HG03135 (cell line): ENCODE measurements around the gene AKAP1.

Experiments used
- ATAC-seq: cut with Tn5 transposase; IDR thresholded peaks from one replicate; pipeline ENCODE4 v1.9.1; 2021; ENCODE audit warnings: mild to moderate bottlenecking, moderate library complexity; ENCODE audit not compliant: unreplicated experiment

AKAP1 gene

GRCh38 chr17:57158325-57158724 lies 73.3 kb downstream of the AKAP1 start:
- no peak for ATAC-seq

DNA sequence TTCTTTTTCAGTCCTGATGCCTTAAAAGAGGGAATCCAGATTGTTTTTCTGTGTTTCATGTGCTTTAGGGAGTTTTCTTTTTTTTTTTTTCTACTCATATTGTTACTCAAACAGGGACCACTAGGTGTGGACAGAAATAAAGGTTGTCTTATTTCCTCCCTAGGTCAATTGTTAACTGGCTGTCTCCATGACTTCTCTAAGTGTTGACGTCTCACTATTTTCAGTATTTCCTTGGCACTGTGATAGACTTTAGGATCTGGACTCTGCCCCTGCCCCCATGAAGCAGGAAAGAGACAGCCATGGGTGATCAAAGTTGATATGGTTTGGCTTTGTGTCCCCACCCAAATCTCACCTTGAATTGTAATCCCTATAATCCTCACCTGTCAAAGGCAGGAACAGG lies 73.7 kb downstream of the AKAP1 start:
- no peak for ATAC-seq

GRCh38 chr17:57160624-57161023 lies 75.6 kb downstream of the AKAP1 start:
- no peak for ATAC-seq

DNA sequence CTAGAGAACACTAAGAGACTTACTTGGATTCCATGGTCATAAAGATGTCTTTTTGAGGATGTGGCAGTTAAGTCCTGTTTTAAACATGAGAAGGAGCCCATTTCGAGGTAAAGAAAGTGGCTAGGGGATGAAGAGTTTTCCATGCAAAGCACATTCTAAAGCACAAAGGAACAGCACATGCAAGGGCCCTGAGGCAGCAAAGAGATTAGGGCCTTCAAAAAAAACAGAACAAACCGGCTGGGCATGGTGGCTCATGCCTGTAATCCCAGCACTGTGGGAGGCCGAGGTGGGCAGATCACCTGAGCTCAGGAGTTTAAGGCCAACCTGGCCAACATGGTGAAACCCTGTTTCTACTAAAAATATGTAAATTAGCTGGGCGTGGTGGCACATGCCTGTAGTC lies 79.8 kb downstream of the AKAP1 start:
- no peak for ATAC-seq

GRCh38 chr17:57165754-57166153 lies 80.7 kb downstream of the AKAP1 start:
- no peak for ATAC-seq

GRCh38 chr17:57166803-57167202 lies 81.8 kb downstream of the AKAP1 start:
- ATAC-seq, result no peak

DNA sequence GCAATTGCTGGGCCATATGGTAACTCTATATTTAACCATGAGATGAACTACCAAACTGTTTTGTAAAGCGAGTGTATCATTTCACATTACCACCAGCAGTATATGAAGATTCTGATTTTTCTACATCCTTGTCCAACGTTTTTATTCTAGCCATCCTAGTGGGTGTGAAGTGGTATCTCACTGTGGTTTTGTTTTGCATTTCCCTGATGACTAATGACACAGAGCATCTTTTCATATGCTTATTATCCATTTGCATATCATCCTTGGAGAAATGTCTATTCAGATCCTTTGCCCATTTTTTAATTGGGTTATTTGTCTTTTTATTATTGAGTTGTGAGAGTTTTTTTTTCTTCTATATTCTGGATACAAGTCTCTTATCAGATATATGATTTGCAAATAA lies 83.6 kb downstream of the AKAP1 start:
- no peak for ATAC-seq

- ATAC-seq, result no peak
Measured at GRCh38 chr17:57170866-57171265, 85.8 kb downstream of the AKAP1 start.
